ENCODE data around the gene ADH5.
"Not testable (repeated sequence)": the region's sequence is repeated elsewhere in the genome, so short reads cannot be mapped to it uniquely, and the experiment has no call there.

The ADH5 gene

GRCh38 chr4:99082192-99082591 lies 6.4 kb downstream of the ADH5 start:
- no peak for DNase-seq

DNA sequence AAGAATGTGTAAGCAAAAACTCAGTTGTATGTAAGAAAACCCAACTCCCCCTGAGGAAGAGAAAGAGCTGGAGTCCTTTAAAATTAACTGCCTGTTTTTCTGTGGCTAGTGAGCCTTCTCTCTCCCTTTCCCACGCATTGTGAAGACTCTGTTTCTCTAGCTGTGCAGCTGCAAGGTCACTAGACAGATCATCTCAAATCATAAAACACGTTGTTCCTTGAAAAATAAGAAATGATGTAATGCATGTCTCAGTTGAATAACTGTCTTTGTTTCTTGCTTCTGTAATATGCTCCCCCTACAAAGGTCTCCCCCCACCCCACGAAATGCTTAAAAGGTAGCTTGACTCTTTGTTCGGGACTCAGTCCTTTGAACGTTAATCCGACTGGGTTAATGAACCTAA lies 7.7 kb downstream of the ADH5 start:
- not testable (repeated sequence) for DNase-seq

GRCh38 chr4:99079625-99080295 lies 8.8 kb downstream of the ADH5 start:
- no peak for DNase-seq

GRCh38 chr4:99078931-99079624 lies 9.5 kb downstream of the ADH5 start:
- no peak for DNase-seq

DNA sequence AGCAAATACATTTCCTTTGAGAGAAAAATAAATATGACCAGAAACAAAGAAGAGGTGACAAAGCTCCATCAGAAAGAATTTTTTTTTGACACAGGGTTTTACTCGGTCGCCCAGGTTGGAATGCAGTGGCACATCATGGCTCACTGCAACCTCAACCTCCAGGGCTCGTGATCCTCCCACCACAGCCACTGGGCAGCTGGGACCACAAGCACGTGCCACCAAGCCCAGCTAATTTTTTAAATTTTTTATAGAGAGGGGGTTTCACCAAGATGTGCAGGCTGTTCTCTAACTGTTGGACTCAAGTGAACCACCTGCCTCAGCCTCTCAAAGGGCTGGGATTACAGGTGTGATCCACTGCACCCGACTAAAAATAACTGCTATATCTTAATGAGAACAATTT lies 10.3 kb downstream of the ADH5 start:
- no peak for DNase-seq

DNA sequence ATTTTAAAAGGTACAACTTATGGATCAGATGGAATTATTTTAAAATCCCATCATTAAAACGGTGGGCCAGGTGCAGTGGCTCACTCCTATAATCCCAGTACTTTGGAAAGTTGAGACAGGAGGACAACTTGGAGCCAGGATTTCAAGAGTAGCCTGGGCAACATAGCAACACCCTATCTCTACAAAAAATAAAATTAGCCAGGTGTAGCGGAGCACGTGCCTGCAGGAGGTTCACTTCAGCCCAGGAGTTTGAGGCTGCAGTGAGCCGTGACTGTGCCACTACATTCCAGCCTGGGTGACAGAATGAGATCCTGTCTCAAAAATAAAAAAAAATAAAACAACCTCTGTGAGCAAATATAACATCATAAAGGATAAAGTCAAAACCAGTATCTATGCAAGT lies 11.4 kb downstream of the ADH5 start:
- no peak for DNase-seq

GRCh38 chr4:99076292-99076976 lies 12.2 kb downstream of the ADH5 start:
- DNase-seq: no peak

DNA sequence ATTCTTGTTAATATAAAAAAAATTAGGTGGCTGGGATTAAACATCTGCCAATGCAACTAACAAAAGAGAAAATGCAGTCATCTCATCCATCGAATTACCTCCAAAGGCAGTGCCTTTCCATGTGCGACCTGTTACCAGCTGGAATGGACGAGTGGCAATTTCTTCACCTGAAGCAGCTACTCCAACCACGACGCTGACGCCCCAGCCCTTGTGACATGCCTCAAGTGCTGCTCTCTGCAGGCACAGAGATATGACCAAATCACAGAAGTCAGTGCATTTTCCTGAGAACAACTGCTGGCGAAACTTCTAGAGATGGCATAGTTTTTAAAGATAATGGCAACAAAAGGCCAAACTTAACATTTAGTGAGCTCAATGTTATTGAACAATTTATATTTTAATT lies 13.8 kb downstream of the ADH5 start:
- DNase-seq: no peak

DNA sequence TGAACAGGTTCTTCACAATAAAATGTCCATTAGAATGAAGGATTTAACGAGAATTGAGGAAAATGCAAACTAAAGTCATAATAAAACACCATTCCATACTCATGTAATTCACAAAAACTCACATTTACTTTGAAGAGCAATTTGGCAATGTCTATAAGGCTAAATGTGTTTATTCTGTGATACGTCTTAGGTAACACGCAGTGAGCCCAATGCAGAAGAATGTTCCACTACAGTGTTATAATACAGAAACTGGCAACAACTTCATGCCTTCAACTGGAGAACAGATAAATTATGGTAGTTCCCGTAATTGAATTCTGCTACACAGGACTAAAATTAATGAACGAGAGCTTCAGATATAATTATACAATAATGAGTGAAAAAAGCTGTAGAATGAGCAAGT lies 17.4 kb downstream of the ADH5 start:
- DNase-seq: no peak

- no peak for DNase-seq
These were observed 21.0 kb downstream of the ADH5 start for GRCh38 chr4:99067617-99068016.

DNA sequence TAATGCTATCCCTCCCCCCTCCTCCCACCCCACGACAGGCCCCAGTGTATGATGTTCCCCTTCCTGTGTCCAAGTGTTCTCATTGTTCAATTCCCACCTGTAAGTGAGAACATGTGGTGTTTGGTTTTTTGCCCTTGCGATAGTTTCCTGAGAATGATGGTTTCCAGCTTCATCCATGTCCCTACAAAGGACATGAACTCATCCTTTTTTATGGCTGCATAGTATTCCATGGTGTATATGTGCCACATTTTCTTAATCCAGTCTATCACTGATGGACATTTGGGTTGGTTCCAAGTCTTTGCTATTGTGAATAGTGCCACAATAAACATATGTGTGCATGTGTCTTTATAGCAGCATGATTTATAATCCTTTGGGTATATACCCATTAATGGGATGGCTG lies 23.1 kb downstream of the ADH5 start:
- not testable (repeated sequence) for DNase-seq

- no peak for DNase-seq
These were observed 26.5 kb downstream of the ADH5 start for GRCh38 chr4:99062120-99062519.

GRCh38 chr4:99061048-99061700 lies 27.4 kb downstream of the ADH5 start:
- no peak for DNase-seq

GRCh38 chr4:99059550-99059949 lies 29.0 kb downstream of the ADH5 start:
- DNase-seq: no peak

- DNase-seq: no peak
These were observed 30.4 kb downstream of the ADH5 start for GRCh38 chr4:99058228-99058627.

DNA sequence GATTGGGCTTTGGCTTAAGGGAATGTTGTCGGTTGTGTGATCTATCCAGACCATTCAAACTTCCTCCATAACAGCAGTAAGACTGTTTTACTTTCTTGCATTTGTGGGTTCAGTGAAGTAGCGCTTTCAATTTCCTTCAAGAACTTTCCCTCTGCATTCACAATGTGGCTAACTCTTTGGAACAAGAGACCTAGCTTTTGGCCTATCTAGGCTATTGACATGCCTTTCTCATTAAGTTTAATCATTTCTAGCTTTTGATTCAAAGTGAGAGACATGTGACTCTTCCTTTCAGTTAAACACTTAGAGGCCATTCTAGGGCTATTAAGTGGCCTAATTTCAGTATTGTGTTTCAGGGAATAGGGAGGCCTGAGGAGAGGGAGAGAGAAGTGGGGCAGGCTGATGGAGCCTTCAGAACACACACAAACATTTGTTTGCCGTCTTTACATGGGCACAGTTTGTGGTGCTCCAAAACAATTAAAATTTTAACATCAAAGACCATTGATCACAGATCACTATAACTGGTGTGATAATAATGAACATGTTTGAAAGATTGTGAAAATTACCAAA lies 34.1 kb downstream of the ADH5 start:
- no peak for DNase-seq

DNA sequence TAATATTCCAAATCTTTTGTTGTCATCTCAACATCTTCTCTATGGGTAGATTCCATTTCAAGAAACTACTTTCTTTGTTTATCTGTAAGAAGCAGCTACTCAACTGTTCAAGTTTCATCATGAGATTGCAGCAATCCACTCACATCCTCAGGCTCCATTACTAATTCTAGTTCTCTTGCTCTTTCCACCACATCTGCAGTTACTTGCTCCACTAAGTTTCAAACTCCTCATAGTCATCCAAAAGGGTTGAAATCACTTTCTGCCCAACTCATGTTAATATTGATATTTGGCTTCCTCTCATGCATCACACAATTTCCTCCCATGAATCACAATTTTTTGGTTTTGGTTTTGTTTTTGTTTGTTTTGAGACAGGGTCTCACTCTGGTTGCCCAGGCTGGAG lies 35.7 kb downstream of the ADH5 start:
- no peak for DNase-seq

DNA sequence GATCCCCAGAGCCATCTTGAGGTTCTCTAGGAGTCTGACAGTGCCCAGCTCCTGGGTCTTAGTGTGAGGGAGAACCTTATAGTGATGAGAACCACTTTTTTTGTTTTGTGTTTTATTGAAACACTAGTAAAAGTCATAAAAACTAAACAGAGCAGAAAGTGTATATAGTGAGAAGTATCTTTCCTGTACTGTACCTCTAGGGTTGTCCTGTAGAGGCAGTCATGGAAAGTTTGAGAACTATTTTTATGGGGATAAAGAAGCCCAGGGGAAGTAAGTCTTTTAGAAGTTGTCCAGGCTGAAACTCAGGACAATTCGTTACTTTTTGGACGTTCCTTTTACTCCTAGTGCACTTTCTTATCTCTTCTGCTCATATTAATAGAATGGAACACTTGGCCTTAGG lies 40.9 kb downstream of the ADH5 start:
- no peak for DNase-seq

GRCh38 chr4:99043346-99043745 lies 45.2 kb downstream of the ADH5 start:
- DNase-seq: no peak

GRCh38 chr4:99038213-99038612 lies 50.4 kb downstream of the ADH5 start:
- DNase-seq: no peak

DNA sequence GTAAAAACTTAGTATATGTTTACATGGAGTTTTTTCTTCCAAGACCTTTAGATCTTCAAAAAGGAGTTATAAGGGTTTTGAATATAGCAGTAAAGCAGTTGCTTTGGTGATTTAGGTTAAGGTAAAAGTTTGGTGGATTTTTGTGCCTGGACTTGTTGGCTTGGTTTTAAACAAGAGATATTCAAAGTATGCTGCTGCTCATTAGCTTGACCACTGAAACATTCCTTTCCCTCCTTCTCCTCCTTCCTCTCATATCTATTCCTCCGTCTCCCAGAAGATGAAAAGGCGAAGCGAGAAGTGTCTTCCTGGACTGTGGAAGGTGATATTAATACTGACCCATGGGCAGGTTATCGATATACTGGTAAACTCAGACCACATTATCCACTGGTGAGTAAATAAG lies 54.6 kb downstream of the ADH5 start:
- DNase-seq: no peak

DNA sequence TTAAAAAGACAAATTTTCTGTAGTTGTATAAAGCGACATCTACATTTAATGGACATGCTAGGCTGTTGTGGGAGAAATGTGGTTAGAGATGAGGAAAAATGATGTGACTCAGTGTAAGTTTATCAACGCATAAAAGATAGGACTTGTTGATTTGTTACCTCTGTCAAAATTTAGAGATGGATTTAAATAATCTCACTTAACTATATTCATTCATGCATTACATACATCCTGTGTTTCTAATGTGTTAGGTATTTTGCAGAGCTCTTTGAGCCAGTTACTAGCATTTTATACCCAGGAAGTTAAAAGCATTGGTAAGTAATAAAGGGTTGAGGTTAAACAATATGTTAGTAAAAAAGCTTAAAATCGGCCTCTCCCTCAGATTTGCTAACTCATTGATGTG lies 58.7 kb downstream of the ADH5 start:
- no peak for DNase-seq

DNA sequence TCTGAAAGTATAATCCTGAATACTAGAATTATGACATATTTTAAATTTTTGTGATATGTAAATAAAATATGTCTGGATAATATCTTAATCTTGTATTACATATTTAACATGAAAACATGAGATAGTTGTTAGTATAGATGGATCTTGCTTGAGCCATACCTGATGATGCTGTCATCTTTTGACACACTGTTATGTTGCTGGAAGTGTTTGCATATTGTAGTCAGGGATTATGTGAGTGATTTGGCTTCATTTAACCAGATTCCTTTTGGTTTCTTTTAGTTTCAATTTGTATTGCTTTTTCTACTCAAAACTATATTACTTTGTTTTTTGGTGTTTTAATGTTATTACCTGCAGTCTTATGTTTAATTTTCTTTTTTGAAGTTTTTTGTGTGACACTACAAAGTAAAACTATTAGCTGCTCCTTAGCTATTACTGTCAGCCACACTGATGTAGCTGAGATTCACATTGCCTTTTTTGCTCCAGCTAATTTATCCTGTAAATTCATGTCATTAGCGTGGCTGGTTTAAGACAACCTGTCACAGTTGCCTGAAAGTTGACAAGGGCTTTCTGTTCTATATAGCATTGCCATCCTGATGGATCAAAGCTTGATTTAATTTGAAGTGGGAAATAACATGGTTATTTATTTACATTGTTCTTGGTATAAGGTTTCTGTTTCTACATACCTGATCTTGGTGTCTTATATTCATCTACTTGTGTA lies 59.4 kb downstream of the ADH5 start:
- DNase-seq: no peak
